ENCODE data around the gene SDK1. TPM values are rescaled to one million over a fixed set of nuclear protein-coding genes. Genes with fewer than 3 reads are reported as not detected.

Gene SDK1
- total and polyA plus RNA-seq, 2 of the 8 experiments (the other 6 are each of a cell fraction or from before 2014, with no cell fraction given) = 3.3 to 7.2 TPM

GRCh38 chr7:3895341-3896116, 594.5 kb downstream of the SDK1 start:
- Histone ChIP-seq H3K56ac (replicated peaks; ENCODE audit: insufficient read length, low read depth, low read length) (no peak overlapping the region), H4K5ac (ENCODE audit: insufficient read length, low read depth, low read length) (no peak overlapping the region), H2BK120ac (replicated peaks; ENCODE audit: low read depth, low read length) (no peak overlapping the region), H3K36me3 (ENCODE audit: control insufficient read depth in 2 of 4, insufficient read depth in 4 of 4, low read length in 3 of 4) (no peaks in the 10 kb centered on the region), H3K79me2 (ENCODE audit: control insufficient read depth in 1 of 2, insufficient read depth in 2 of 2, low read length in 2 of 2) (no peaks in the 10 kb centered on the region), H3K4ac (replicated peaks; ENCODE audit: insufficient read length, low read depth, low read length) (no peak overlapping the region), H3K23ac (ENCODE audit: insufficient read length) (no peak overlapping the region), H2BK5ac (ENCODE audit: low read depth, low read length) (no peak overlapping the region), H3K4me3 (ENCODE audit: extremely low read depth in 1 of 4, insufficient read depth in 2 of 4, low read depth in 3 of 4, low read length in 4 of 4) (no peak overlapping the region), H3K4me2 (ENCODE audit: insufficient read depth in 1 of 2, low read depth in 2 of 2, low read length in 2 of 2) (no peak overlapping the region), H3K9me3 (ENCODE audit: insufficient read depth in 2 of 2, low read depth in 1 of 2, low read length in 1 of 2) (no peaks in the 10 kb centered on the region), H4K8ac (ENCODE audit: extremely low read depth, insufficient read depth, low read length) (no peak overlapping the region), H2AK5ac (ENCODE audit: low read depth, low read length) (no peak overlapping the region), H4K91ac (replicated peaks; ENCODE audit: insufficient read length, low read length) (no peak overlapping the region), H2BK20ac (ENCODE audit: low read length) (no peak overlapping the region), H3K27ac (ENCODE audit: low read depth, low read length) (no peak overlapping the region), H2BK15ac (ENCODE audit: low read length) (no peak overlapping the region), H3K79me1 (ENCODE audit: low read depth, low read length) (no peaks in the 10 kb centered on the region), H3K27me3 (replicated peaks in 1 of 4; ENCODE audit: control insufficient read depth in 3 of 4, extremely low read depth in 1 of 4, insufficient read depth in 3 of 4, low read length in 3 of 4) (no peaks in the 10 kb centered on the region), H3K18ac (ENCODE audit: extremely low read depth, low read length) (no peak overlapping the region), H4K20me1 (replicated peaks in 1 of 2; ENCODE audit: control insufficient read depth in 1 of 2, insufficient read depth in 2 of 2, low read length in 2 of 2) (no peaks in the 10 kb centered on the region), H3K14ac (ENCODE audit: insufficient read length) (no peak overlapping the region), H3K9ac (replicated peaks in 1 of 4; ENCODE audit: extremely low read depth in 1 of 4, low read depth in 3 of 4, low read length in 3 of 4) (no peak overlapping the region), H2BK12ac (ENCODE audit: low read depth, low read length) (no peak overlapping the region), H2AFZ (ENCODE audit: low read length) (no peak overlapping the region), H3K23me2 (ENCODE audit: low read depth, low read length) (no peaks in the 10 kb centered on the region), H3K4me1 (replicated peaks in 1 of 4; ENCODE audit: control insufficient read depth in 3 of 4, insufficient read depth in 4 of 4, low read length in 3 of 4) (peaks cover 0 to 2% (median 0%) of the 10 kb centered on the region in 4 experiments; a peak in 1 of 7 replicates)
- ChIA-PET POLR2A (ENCODE audit: partially characterized antibody) (no interaction called here), CTCF (ENCODE audit: partially characterized antibody) (interaction anchor here (1.1 to 1.7 kb wide), 4 partner anchors 9 to 60 kb away, joined by 3 to 6 read pairs (median 4); no protein-coding TSS in a partner anchor)
- 87% methylated on average over 8 of the region's 9 CpGs; no CpG with 5 or more reads in 1 of the 2 experiments for WGBS, 2 experiments (ENCODE audit: extremely low coverage in 1 of 2, insufficient coverage in 1 of 2, insufficient read length in 1 of 2, insufficient replicate concordance in 2 of 2, low coverage in 1 of 2, low lambda C conversion rate in 2 of 2, missing lambda C conversion rate in 1 of 2)
- FAIRE-seq (no peak), DNase-seq (ENCODE audit: low read depth in 1 of 2, low spot score in 2 of 2) (no peak)
- no peak for TF ChIP-seq CREB1 (IDR thresholded peaks at IDR 0.05)
- TF ChIP-seq SP2 (IDR thresholded peaks at IDR 0.05; ENCODE audit: low read length) = no peak
